ENCODE measurements around the gene PADI2.

Gene PADI2

GRCh38 chr1:17112496-17113236 is 6.6 kb downstream of the PADI2 start:
- DNase-seq (ENCODE audit: low read depth), result no peak

- no peak for DNase-seq (ENCODE audit: low read depth)
These were observed 7.2 kb downstream of the PADI2 start for GRCh38 chr1:17112076-17112475.

DNA sequence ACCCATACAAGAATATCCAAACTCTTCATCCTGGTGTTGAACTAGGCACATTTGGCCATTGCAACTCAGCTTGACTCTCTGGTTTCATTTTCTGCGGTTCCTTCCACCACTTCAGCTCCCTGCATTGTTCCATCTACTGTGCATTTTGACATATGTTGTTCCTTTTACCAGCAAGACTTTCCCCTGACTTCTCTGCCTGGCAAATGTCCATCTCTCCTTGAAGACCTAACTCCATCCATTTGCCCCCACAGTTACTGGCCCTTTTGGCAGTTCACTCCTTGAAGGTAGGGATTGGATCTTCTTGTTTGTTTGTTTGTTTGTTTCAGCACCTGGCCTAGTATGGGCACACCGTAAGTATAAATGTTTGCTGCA is 8.7 kb downstream of the PADI2 start:
- no peak for DNase-seq (ENCODE audit: low read depth)

DNA sequence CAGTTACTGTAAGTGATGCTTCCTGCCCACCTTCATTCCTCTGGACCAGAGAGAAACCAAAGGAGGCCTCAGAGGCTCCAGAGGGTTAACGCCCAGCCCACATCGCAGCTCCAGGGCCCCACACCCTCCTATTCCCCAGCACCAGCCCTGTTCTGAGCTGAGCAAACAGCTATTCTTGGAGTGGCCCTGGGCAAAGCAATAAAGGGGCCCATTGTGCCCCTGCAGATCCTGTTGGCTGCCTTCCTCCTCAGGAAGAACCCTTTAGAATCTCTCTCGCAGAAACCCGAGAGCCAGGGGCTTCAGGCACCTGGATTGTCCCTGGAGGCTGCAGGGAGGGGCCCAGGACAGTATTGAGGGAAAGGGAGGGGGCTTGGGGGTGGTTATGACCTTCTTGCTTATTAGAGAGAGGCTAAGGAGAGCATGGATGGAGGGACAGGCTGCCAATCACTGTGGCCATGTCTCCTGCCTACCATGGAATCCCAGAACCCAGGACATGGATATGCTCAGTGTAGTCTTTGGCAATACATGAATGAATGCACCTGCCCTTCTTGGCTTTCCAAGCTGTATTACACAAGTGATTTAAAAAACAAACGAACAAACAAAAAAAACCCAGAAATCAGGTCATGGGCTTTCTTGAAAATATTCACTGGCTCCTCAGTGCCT is 9.2 kb downstream of the PADI2 start:
- no peak for DNase-seq (ENCODE audit: low read depth)

GRCh38 chr1:17108786-17109185 is 10.5 kb downstream of the PADI2 start:
- DNase-seq (ENCODE audit: low read depth), result no peak

- DNase-seq (ENCODE audit: low read depth), result no peak
These were observed 10.9 kb downstream of the PADI2 start for GRCh38 chr1:17108360-17108759.

- DNase-seq (ENCODE audit: low read depth), result no peak
These were observed 14.5 kb downstream of the PADI2 start for GRCh38 chr1:17104782-17105181.

- no peak for DNase-seq (ENCODE audit: low read depth)
These were observed 17.0 kb downstream of the PADI2 start for GRCh38 chr1:17102232-17102631.

- DNase-seq (ENCODE audit: low read depth), result no peak
These were observed 18.0 kb downstream of the PADI2 start for GRCh38 chr1:17101261-17101660.

GRCh38 chr1:17099616-17100340 is 19.5 kb downstream of the PADI2 start:
- DNase-seq (ENCODE audit: low read depth), result no peak

- no peak for DNase-seq (ENCODE audit: low read depth)
These were observed 20.6 kb downstream of the PADI2 start for GRCh38 chr1:17098446-17099317.

GRCh38 chr1:17097787-17098186 is 21.5 kb downstream of the PADI2 start:
- DNase-seq (ENCODE audit: low read depth), result no peak

DNA sequence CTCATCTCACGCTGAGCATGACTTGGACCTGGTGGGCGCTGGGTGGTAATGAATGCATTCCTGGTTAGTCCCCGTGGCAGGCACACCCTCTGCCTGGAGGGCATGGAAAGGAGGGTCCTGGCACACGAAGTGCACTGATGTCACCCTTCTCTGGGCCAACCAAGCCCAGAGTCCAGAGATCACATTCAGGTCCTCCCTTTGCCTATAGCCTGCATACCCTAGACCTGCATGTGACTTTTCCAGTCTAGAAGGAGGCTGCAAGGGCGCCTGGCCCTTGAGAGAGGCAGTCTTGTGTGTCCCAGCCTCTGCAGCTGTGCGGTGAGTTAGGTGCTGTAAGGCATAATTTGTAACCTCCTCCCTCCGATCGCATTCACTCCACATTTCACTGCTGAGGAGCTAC is 22.1 kb downstream of the PADI2 start:
- no peak for DNase-seq (ENCODE audit: low read depth)

- no peak for DNase-seq (ENCODE audit: low read depth)
These were observed 22.7 kb downstream of the PADI2 start for GRCh38 chr1:17096584-17096983.

GRCh38 chr1:17095141-17095540 is 24.1 kb downstream of the PADI2 start:
- DNase-seq (ENCODE audit: low read depth), result no peak

GRCh38 chr1:17094664-17095063 is 24.6 kb downstream of the PADI2 start:
- DNase-seq (ENCODE audit: low read depth), result no peak

DNA sequence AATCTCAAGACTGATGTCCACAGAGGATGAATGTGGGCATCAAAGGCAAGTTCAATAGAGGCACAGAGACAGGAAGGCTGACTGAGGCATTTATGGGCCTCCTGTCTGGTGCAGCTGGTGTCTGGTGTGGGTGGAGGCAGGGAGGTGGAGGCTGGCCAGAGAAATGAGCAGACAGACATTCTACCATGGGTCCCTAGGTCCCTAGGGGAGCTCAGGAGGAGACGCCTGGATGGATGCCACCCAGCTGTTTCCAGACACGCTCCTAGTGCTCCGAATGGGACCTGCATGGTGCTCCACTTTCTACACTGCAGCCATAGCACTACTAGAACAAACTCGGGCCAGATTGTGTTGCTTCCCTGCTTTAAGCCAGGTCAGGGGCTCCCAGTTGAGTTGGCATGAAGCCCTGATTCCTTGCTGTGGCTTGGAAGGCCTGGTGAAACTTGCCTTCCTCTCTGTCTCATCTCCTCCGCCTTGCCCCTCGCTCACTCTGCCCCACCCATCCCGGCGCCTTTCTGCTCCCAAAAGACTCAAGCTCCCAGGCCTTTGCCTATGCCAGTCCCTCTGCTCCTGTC is 25.3 kb downstream of the PADI2 start:
- DNase-seq (ENCODE audit: low read depth), result no peak

GRCh38 chr1:17091252-17091651 is 28.0 kb downstream of the PADI2 start:
- no peak for DNase-seq (ENCODE audit: low read depth)

- no peak for DNase-seq (ENCODE audit: low read depth)
These were observed 29.7 kb downstream of the PADI2 start for GRCh38 chr1:17089506-17089905.

GRCh38 chr1:17086751-17087150 is 32.5 kb downstream of the PADI2 start:
- DNase-seq (ENCODE audit: low read depth), result no peak

DNA sequence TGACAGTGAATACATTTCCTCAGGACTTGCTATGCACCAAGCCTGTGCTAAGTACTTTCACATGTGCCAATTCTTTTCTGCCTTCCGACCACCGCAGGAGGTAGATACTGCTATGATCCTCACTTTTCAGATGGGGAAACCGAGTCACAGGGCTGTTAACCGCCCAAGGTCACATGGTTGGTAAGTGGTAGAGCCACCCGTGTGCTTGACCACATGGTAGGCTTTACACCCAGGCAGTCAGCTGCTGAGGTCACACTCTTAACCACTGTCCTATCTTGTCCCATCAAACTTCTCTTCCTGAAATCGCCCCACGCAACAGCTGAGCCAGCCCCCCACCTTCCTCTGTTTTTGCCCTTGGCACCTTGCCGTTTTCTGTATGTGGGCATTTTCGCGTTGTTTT is 34.5 kb downstream of the PADI2 start:
- no peak for DNase-seq (ENCODE audit: low read depth)

- DNase-seq (ENCODE audit: low read depth), result no peak
These were observed 36.5 kb downstream of the PADI2 start for GRCh38 chr1:17082761-17083160.
